Myocyte (in vitro differentiated cells): ENCODE results near the gene CRTAC1. TPM values are rescaled to one million over a fixed set of nuclear protein-coding genes. Genes with fewer than 3 reads are reported as not detected.

Experiments
- total RNA-seq: library from RNA; depleted of rRNA; stranded (reverse); fragments of >200 nt; gene quantifications from 2 replicates; pipeline ENCODE4 v1.2.3, GENCODE V29; 2014

Gene CRTAC1
- total RNA-seq, 1 donor from 2014 or later: not detected

Other genes with a start within 250 kb of the CRTAC1 start
- 0.29 and 0.42 TPM in 2 replicates for gene GOLGA7B, start 180.8 kb downstream of the CRTAC1 start, total RNA-seq
- 10.8 and 12.2 TPM in 2 replicates for gene R3HCC1L, start 104.0 kb upstream of the CRTAC1 start, total RNA-seq
- 0.64 and 0.88 TPM in 2 replicates for gene LOXL4, start 237.6 kb upstream of the CRTAC1 start, total RNA-seq